Fibroblast of gingiva (primary cell): ENCODE results near the gene DUSP22.
A peak's percentile ranks its signal among the peaks of the same experiment; 100 is the strongest.

Experiments used
- DNase-seq: peaks from one replicate; pipeline ENCODE4 v3.0.0-alpha.2; 2011; ENCODE audit warnings: low read depth

DUSP22 gene

DNA sequence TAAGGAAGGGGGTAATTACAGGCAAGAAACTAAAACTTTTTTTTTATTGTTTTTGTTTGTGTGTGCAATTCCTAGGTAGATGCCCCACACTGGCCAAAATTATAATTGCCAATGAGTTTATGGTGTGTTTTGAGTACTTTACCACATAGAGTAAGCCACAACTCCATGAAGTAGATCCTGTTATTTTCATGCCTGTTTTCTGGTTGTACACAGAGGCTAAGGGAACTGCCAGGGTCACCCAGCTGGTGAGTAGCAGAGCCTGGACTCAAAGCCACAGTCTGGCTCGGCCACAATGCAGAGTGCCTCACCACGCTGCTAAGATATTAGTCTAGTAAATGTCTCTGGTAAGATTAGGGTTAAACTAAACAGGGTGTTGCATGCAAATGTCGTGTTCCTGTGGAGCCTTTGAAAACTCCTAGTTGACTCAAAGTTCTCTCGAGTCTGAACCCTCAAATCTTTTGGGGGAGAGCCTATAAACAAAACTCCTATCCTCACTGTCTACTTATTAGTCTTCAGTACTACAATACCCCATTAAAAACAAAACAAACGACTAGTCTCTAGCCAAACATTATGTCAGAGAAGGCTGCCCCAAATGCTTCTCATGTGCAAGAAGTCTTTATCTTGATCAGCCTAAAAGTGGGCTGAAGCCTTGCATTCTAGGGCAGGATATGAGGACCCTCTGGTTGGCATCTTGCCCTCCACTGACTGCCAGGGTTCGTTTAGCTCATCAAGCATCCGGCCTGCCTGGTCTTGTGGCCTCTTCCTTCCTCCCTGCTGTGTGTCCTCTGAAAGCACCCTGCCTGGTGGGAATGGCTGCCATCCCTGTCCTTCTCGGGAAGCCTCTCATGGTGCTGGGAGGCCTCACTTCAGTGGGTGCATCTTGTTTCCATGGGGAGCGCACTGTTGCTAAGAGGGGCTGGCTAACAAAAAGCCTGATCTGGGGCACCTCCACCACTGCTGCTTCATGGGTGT is 4.2 kb downstream of the DUSP22 start:
- no peak for DNase-seq

DNA sequence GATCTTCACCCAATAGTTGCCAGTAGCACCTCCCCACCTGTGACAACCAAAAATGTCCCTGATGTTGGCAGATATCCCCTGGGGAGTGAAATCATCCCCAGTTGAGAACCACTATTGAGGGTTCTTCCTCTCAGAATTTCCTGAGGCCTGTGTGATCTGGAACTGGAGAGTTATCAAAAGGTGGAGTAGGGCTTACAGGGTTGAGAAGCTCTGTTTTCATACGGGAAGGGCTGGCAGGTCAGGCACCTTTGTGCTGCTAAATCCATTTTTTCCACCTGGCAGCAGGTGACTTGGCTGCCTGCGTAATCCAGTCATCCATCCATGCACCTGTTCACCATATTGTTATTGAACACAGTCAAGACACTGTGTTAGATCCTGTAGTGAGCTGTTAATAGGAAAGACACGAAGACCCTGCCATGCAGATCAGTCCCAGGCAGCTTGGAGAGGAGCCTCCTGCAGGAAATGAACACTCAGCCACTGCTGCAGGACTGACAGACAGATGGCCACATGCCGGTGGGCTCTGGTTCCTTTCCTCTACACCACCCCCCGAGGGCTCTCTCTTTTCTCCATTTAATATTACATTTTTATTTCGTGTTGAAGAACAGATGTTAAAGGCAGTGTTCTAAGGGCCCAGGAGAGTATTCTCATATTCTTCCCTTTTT is 5.4 kb downstream of the DUSP22 start:
- DNase-seq = no peak

DNA sequence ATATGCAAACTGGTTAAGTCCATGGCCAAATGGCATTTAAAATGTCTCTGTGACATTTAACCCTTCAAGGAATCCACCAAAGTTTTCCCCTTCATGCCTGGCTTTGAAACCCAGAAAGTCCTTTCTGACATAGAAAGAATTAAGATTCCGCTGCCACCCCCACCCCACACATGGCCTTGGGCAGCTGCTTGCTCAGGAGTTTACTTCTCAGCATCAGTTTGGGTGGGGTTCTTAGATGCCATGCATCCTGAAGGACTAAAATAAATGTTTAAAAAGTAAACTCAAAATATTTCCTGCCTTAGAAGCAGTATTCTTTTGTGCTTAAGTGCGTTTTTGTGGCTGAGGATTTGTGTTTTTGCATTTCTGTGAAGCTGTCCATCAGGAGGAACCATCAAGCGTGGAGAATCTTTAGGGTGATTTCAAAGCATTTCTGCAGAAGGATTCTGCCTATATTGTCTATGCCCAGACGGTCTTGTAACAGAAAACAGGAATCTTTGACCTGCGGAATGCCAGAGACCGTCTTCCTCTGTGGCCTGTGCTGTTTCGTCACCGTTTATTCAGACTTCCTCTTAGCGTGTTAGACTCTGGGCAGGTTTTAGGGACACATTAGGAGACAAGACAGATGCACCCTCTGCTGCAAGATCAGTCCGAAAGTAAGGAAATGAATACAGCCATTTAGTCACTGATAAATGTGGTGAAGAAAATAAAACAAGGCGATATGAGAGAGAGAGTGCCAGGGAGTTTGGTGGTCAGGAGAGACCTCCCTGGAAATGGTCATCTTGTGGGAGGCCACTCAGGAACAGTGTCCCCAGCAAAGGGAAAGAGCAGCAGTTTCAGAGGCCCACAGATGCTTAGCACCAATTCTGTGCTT is 6.2 kb downstream of the DUSP22 start:
- DNase-seq = no peak

DNA sequence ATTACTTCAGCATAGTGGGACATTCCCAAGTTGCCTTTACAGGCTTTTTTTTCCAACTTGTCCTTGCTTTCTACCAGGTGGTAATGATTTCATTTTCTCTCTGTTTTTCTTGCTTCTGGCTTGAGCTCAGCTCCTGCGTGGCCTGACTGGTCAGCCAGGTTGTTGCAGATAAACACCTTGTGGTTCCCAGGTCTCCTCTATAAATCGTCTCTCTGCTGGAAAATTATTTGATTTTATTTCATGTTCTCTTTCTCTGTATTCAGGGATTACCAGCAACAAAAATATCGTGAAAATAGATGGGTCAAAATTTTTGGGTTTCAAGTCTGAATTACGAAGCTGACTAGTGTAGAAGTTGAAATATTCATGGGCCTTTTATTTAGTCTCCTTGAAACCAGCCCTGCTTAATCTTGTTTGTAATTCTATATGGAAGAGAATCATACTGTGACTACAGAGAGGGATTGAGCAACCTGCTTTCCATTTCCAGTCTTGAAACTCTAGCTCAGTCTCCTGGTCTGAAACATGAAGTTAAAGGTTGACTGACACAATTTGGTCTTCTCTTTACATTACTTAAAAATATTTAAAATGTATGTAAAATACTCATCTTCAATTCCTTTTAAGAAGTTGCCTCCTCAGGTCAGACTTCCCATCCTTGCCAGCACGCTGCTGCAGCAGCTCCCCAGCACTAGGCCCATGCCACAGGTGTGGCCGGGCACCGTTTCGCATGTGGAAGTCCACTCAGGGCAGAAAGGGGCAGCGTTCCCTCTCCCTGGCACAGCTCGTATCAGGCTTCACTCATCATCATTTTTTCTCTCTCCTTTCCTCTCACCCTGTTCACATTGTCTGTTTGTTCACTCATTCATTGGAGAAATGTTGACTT is 7.1 kb downstream of the DUSP22 start:
- DNase-seq = peak; percentile 57

DNA sequence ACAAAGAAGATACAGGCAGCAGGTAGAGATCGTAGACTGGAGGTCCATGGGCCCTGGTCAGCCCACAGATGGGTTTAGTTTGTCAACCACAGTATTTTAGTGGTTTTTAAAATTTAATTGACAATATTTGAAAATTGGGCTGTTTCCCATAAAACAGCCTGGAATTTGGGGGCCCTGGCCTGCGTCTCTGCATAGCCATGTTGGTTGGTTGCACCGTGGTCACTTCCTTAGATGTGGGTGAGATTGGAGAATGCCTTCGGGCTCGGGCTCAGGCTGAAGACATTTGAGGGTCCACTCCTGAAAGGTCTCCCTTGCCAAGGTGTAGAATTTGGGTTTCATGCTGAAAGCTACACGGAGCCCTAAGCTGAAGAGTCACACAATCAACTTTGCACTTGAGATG is 7.7 kb downstream of the DUSP22 start:
- no peak for DNase-seq

DNA sequence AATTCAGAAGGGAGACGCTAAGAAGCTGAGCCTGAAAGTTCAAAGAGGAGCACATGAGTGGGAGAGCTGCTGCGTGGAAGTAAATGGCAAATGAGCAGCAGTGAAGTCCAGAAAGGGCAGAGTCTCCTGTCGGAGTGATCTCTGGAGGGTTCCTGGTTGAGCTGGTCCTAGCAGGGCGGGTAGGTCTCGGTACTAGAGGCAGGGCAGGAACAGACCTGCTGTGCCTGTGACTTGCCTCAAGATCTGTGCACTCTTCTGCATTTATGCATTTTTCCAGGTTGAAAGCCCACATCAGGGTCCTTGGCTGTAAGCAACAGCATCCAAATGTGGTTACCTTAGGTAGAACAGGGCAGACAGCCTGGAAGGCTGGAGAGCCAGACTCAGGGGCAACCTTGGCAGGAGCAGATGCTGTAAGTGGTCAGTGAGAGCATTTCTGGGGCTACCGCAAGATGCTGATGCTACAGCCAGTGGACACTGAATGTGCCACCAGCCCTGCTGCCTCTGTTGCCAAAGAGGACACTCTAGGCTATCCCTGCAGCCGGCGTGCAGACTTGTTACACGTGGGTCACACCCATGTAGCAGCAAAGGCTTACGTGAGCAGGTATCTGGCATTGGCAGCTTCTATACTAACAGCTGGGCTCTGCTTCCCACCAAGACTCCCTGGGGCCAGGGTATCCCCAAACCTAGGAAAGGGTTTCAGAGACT is 8.4 kb downstream of the DUSP22 start:
- DNase-seq = no peak

DNA sequence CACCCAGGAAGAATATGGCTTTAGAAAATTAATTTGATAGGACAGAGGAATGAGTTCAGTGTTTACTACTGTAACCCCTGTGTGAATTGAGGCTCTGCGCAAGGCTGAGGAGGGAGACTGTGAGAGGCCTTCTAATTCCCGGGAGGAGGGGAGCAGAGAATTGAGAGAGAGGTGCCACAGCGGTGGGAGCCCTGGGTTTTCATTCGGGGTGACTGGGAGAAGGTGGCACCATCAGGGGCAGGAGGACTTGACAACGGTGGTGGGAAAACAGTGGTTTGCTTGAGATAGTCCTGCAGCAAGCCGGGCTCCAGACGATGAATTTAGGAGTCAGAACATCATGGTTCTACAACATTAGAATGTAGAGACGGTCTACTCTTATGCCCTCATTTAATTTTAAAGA is 9.2 kb downstream of the DUSP22 start:
- DNase-seq = no peak

DNA sequence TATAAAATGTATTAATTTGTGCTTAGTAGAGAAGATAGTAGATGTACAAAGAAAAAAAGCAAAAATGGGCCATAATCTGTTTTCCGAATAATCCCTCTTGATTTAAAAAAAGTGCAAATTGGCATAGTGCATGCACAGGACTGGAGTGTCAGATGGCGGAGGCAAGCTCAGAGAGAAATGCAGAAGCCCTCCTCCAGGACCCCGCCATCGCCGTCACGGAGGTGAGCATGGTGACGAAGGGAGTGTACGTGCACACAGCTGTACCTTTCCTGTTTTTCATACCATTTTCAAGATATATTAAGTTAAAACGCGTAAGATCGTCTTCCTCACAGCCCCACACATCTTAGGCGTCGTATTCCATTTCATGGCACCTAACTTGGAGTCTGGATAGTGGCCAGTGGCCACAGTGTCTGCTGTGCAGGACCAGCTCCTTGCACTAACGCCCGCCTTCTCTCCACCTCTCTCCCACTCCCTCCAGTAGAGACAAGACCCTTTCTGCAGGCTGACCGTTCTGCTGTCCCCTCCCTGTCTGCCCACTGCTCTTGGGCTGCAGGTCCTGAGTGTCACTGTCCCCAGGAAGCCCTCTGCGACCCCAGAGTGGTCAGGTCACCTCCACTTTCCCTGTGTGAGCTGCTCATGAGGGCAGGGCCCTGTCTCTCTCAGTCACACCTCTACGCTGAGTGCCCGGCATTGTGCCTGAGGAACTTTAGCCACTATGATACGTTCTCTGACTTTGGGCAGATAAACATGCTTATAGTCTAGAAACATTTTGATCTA is 9.8 kb downstream of the DUSP22 start:
- DNase-seq = no peak

DNA sequence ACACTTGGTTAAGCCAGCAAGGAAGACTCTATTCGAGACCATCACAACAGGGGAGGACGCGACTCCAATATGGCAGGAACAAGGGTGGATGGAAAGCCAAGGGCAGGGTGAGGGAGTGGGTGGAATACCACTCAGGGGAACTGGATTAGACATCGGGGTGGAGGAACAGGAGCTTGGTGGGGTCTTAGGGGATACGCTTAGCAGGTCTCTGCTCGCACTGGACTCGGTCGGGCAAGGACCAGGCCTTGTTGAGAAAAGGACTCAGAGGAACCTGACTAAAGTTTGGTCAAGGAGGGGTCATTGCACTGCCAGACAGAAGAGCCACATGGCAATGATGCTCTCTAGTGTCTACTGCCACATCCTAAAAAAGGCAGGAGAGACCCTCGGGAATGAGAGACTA is 10.5 kb downstream of the DUSP22 start:
- DNase-seq = no peak

DNA sequence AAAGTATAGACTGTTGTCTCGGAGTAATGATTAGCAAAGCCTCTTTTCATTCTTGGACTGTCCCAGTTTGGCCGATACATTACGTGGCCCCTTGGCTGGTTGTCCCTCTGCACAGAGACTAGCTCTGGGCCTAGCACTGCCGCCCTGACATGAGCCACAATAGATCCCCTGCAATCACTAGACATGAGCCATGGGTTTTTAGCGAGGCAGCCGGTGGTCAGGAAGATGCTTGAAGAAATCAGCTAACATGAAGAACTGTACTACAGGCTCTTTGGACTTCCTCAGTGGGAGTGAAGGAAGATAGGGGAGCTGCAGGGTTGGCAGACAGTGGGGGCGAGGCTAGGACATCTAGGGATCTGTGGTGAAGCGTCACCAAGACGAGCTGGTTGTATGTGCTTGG is 11.0 kb downstream of the DUSP22 start:
- no peak for DNase-seq

DNA sequence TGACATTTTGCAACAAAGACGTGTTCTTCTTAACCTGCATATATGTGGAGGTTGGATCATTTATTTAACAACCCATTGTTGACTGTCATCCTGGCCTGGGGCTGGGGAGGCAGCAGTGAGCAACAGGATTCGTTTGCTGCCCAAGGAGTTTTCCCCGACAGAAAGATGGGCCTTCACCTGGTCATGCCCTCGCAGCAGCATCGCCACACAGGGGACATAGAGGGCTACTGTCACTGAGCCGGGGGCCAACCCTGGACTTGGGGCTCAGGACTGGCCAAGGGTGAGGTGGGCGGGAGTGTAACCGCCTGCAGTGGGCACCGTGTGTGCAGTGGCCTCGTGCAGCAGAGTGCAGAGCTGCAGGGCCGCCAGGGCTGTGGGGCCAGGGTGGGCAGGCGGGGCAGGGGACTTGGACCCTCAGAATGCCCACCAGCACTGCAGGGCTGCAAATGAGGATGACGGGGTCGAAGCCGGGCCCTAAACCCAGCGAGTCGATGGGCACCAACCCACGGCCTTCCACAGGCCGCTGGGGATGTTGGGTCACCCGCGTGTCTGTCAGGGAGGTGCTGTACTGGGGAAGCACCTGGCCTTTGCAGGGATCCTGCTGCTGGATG is 11.8 kb downstream of the DUSP22 start:
- no peak for DNase-seq

DNA sequence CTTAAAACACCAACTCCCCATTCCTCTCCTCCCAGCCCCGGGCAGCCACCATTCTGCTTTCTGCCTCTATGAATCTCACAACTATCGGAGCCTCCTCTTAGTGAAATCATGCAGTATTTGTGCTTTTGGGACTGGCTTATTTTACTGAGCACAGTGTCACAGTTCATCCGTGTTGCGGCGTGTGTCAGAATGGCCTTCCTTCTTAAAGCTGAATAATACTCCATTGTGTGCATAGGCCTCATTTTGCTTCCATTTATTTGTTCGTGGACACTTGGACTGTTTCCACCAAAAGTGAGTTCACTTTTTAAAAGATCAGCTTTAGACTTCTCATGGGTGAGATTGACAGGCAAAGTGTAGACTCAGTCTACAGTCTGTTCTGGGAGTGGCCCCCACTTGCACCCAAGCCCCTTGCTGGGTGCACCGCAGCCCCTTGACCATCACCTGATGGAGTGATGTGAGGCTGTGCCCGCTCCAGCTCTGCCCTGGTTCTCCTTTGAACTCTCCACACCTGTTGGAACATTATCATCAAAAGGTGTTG is 12.6 kb downstream of the DUSP22 start:
- no peak for DNase-seq

DNA sequence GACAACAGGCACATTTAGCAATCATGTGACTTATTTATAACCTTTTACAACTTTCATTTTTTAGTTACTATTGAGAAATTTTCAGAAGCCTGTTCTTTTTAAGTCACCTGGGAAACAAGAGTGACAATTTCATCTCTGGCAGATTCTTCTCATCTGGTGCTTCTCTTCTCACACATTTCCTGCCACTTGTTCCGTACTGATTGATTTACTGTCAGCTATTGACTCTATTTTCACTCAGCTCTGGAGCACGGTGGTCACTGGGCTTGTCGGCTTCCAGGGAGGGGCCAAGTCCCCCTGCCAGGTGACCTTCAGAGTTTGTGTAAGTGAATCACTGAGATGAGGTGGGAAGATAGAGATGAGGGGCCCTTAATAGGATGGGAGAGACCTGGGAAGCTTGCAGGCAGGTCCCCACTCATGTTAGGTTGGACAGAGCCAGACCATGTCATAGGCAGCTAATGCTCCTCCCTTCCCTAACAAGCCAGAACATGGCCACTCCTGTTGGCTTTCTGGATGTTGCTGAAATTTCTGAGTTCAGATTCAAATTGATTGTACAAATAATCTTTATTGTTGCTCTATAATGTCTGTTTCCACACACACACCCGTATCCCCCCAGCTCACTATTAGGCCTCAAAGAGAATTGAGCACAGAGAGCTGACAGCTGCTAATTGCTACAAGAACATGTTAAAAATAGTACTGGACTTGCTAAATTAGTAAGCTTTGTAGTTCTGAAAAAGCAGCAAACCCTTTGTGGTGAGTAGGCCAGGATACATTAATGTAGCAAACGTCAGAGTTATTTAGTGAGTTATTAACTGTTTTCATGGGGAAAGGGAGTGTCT is 13.3 kb downstream of the DUSP22 start:
- no peak for DNase-seq

DNA sequence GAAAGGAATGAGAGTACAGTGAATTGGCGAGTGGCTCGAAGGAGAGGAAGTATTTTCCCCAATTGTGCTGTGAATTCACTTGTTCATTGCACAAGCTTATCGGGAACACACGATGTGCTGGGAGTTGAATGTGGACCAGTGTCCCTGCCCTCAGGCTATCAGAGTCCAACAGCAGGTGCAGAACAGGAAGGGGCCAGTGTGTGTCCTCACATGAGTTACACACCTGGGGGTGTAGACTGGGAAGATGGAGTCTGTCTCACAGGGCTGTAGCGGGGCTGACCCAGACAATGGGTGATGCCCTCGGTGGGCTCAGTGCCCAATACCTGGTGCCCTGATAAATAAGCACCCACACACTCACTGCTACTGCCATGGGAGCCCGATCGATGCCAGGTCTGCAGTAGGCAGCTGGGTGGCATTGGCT is 14.4 kb downstream of the DUSP22 start:
- no peak for DNase-seq

DNA sequence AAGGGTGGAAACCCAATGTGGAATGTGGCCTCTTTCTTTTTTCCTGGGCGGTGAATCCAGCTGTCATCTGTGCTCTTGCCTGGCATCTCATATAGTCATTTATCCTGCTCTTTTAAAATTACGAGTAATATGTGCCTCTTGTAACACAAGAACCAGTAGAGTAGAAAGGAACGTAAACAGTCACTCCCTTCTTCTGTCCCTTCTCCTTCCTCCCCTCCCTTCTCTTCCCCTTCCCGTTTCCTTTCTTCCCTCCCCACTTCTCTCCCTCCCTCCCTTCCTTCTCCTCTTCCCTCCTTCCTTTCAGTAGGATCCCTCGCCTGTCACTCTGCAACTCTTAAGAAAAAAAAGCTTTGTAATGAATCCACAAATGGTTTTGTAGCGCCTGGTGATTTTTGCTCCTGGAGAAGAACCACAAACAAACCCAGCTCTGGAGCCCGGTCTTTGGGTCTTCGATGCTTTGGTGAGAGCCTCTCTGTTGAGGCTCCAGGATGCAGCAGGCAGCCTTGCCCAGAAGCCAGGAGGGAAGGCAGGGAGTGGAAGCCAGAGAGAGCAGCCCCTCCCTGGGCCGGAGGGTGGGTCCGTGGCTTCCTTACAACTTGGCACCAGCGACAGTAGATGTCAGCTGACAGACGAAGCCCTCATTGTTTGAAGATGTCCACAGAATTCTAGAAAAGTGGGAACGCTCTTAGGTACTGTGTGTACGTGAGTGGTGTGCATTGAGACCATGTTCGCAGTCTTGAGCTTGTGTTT is 15.0 kb downstream of the DUSP22 start:
- peak; percentile 33 for DNase-seq

DNA sequence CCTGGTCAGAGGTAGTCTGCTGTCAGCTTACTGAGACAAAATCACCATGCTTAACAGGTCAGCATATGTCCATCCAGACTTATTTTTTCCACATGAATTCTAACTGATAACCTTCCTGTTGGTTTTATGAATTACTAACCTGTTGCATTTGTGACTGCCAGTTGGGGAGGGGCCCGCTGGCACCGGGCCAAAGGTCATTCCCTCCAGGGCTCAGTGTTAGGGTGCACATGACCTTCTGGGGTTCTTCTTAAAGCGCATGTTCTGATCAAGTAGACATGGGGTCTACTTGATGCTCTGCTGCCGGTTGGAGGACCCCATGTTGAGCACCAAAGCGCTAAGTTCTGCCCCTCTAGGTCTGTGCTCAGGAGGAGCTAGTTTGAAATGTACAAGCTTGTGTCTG is 15.6 kb downstream of the DUSP22 start:
- DNase-seq = no peak

DNA sequence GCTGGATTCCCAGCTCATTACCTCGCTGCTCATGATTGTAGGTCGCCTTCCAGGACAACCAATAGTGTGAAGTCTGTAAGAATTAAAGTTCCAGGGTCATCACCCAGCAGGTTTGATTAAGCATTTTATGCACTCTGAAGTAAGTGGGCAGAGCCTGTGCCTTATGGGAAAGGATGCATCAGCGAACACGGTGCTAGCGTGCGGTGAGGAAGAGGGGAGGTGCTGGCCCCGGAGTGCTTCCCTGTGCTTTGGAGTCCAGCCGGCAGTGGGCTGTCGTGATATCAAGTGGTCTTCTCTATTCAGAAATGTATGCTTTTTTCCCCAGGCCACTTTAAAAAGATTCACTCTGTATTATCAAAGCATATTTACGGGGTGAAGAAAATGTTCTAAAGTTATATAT is 16.0 kb downstream of the DUSP22 start:
- no peak for DNase-seq

DNA sequence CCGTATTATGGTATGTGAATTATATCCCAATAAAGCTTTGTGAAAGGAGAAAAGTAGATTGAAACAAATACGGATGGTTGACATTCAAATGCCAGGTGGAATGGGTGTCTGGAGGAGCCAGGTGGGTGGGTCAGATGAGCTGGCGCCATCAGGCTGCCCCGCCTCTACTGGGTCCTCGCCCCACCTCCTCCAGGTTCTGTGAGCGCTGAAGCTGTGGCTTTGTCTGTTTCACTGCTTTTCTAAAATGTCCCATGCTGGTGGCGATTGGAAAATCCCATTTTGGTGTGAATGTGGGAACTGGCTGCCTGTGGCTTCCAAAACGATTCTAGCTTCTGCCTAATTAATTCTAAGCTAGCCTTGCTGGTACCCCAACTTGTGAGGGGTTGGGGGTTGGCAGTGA is 16.5 kb downstream of the DUSP22 start:
- DNase-seq = no peak
